HL-60 (cell line): ENCODE measurements around the gene GNG8.

Experiments used
- DNase-seq, 2 experiments: peaks; one replicate each; pipeline ENCODE4 v3.0.0-alpha.2; 2010 to 2020; ENCODE audit warnings: low read depth in 1 of 2, low spot score in 1 of 2
- H3K27ac ChIP-seq: fragments of 250-450 bp; sonication (Bioruptor Pico); replicated peaks from 2 replicates; pipeline ENCODE4 v1.5.1; 2020; ENCODE audit warnings: mild to moderate bottlenecking, moderate library complexity
- H3K27me3 ChIP-seq: fragments of 250-450 bp; sonication (Bioruptor Pico); 2 replicates; pipeline ENCODE4 v1.5.1; 2021; ENCODE audit warnings: mild to moderate bottlenecking, moderate library complexity; ENCODE audit not compliant: insufficient read depth, poor library complexity, severe bottlenecking
- H3K4me3 ChIP-seq: replicated peaks from 2 replicates; pipeline ENCODE4 v1.5.1; 2011; ENCODE audit warnings: mild to moderate bottlenecking, control low read depth, low read length; ENCODE audit not compliant: insufficient read depth
- GABPA ChIP-seq: IDR thresholded peaks from 2 replicates; pipeline ENCODE4 v1.6.1; 2012; ENCODE audit warnings: low read depth
- POLR2AphosphoS5 ChIP-seq: IDR thresholded peaks from 2 replicates; pipeline ENCODE4 v1.6.1; 2012; ENCODE audit warnings: low read depth
- SPI1 ChIP-seq: IDR thresholded peaks from 2 replicates; pipeline ENCODE4 v1.6.1; 2012; ENCODE audit warnings: low read depth, mild to moderate bottlenecking, borderline replicate concordance
- TF ChIP-seq, protein P1 (sequence below): IDR thresholded peaks from one replicate; pipeline ENCODE4 v1.5.1; 2011; ENCODE audit warnings: low read length, control low read depth, inconsistent platforms; ENCODE audit not compliant: insufficient read depth
- TF ChIP-seq, protein P2 (sequence below): IDR thresholded peaks from 2 replicates; pipeline ENCODE4 v1.6.1; 2012; ENCODE audit warnings: low read depth; ENCODE audit not compliant: insufficient replicate concordance

The GNG8 gene

DNA sequence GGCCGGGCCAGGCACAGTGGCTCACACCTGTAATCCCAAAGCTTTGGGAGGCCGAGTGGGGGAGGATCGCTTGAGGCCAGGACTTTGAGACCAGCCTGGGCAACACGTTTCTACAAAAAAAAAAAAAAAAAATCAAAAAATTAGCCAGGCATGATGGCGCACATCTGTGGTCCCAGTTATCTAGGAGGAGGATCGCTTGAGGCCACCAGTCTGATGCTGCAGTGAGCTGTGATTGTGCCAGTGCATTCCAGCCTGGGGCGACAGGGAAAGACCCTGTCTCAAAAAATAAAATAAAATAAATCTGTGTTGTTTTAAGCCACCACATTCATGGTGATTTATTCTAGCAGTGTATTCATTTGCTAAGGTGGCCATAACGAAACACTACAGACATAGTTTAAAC is 29.1 kb upstream of the GNG8 start:
- H3K4me3 ChIP-seq = no peak overlapping the region
- no peak overlapping the region for H3K27ac ChIP-seq
- TF ChIP-seq, protein P1, sequence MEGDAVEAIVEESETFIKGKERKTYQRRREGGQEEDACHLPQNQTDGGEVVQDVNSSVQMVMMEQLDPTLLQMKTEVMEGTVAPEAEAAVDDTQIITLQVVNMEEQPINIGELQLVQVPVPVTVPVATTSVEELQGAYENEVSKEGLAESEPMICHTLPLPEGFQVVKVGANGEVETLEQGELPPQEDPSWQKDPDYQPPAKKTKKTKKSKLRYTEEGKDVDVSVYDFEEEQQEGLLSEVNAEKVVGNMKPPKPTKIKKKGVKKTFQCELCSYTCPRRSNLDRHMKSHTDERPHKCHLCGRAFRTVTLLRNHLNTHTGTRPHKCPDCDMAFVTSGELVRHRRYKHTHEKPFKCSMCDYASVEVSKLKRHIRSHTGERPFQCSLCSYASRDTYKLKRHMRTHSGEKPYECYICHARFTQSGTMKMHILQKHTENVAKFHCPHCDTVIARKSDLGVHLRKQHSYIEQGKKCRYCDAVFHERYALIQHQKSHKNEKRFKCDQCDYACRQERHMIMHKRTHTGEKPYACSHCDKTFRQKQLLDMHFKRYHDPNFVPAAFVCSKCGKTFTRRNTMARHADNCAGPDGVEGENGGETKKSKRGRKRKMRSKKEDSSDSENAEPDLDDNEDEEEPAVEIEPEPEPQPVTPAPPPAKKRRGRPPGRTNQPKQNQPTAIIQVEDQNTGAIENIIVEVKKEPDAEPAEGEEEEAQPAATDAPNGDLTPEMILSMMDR = no peak
- TF ChIP-seq, protein P2, sequence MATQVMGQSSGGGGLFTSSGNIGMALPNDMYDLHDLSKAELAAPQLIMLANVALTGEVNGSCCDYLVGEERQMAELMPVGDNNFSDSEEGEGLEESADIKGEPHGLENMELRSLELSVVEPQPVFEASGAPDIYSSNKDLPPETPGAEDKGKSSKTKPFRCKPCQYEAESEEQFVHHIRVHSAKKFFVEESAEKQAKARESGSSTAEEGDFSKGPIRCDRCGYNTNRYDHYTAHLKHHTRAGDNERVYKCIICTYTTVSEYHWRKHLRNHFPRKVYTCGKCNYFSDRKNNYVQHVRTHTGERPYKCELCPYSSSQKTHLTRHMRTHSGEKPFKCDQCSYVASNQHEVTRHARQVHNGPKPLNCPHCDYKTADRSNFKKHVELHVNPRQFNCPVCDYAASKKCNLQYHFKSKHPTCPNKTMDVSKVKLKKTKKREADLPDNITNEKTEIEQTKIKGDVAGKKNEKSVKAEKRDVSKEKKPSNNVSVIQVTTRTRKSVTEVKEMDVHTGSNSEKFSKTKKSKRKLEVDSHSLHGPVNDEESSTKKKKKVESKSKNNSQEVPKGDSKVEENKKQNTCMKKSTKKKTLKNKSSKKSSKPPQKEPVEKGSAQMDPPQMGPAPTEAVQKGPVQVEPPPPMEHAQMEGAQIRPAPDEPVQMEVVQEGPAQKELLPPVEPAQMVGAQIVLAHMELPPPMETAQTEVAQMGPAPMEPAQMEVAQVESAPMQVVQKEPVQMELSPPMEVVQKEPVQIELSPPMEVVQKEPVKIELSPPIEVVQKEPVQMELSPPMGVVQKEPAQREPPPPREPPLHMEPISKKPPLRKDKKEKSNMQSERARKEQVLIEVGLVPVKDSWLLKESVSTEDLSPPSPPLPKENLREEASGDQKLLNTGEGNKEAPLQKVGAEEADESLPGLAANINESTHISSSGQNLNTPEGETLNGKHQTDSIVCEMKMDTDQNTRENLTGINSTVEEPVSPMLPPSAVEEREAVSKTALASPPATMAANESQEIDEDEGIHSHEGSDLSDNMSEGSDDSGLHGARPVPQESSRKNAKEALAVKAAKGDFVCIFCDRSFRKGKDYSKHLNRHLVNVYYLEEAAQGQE = no peak
- TF ChIP-seq POLR2AphosphoS5 (no peak), GABPA (no peak), SPI1 (no peak)
- H3K27me3 ChIP-seq = peaks cover 6% of the 10 kb centered on the region
- no peak for DNase-seq

DNA sequence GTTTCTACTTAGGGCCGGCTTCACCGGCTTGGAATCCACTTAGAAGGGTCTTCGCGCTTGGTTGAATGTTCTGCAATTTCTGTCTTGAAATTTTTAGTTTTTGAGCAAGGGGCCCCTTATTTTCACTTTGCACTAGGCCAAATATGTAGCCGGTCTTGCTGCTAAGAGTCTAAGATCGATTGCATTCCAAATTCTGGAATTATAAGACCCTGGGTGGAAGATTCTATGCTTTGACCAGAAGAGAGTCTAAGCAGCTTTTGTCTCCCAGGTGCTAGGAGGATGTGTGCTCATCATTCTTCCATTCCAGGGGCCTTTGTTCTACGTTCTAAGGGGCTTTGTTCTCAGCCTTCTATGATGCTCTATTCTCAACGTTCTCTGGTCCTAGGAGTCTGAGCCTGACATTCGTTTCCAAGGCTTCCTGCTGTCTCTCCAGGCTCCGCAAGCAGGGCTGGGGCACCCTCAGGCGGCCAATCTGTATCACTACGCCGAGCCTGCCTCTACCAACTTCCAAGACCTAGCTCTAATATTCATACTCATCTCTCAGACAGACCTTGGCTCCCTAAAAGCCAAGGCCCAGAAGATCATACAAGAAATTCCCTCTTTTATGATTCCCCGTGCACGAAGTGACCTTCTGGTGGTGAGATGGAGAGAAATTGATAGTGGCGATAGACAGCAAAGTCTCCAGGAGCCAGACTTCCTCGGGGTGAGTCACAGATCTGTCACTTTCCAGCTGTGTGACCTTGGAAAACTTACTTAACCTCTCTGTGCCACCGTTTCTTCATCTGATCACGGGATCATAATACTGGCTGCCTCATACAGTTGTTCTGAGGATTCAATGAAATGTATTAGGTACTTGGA is 26.0 kb upstream of the GNG8 start:
- no peak overlapping the region for H3K27ac ChIP-seq
- peak overlapping the region; percentile 39 for H3K4me3 ChIP-seq
- DNase-seq = peak; percentile 62 to 84
- no peak for TF ChIP-seq GABPA
- TF ChIP-seq, protein P1 = peak; percentile 69
- peaks cover 18% of the 10 kb centered on the region for H3K27me3 ChIP-seq

DNA sequence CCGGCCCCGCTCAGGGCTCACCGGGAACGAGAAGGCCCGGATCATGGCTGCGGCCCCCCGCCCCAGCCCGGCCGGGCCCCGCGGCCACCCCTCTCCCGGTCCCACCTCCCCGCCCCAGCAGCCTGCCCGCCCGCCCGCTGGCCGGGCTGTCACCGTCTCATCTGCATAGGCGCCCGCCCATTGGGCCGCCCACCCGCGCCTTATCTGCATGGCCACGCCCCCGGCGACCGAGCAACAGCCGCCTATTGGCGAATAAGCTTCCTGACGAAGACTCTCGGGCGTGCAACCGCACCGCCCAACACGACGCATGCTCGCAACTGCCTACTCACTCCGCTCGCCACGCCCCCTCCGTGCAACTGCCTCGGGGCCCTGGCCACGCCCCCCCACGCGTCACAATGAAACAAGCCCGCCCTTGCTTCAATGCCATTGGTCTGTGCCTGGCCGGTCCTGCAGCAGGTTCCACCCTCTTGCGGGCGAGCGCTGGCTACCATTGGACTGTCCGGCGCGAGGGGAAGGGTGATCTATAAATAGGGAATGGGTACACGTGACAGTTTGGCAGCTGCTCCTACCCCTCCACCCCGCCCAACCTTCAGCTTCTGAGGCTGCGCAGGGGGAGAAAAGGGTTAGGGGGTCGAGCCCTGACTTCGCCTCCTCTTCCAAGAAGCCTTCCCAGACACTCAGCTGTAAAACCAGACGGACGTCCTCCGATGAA is 25.2 kb upstream of the GNG8 start, which contains the start of gene DACT3:
TSS of gene DACT3 (minus strand) at position 163 of the 712 bp plus-strand sequence. CDS start at position 45, 118 bp downstream.
- TF ChIP-seq, protein P1 = no peak
- TF ChIP-seq SPI1 (no peak), POLR2AphosphoS5 (no peak), GABPA (no peak)
- TF ChIP-seq, protein P2 = no peak
- H3K27ac ChIP-seq = no peak within 1 kb of the TSS
- H3K4me3 ChIP-seq = peak within 1 kb of the TSS; percentile 43
- peaks cover 18% of the 10 kb centered on the region for H3K27me3 ChIP-seq
- DNase-seq = peak; percentile 99 to 100
